Lower leg skin (tissue), 4 donors: ENCODE results near the gene BDKRB2. TPM values are rescaled to one million over a fixed set of nuclear protein-coding genes. Genes with fewer than 3 reads are reported as not detected.

Source experiments
- DNase-seq, 2 donors: peaks; one replicate each; pipeline ENCODE4 v3.0.0-alpha.2; 2019; ENCODE audit warnings: low spot score in 2 of 2
- H3K4me3 ChIP-seq: fragments of 200-600 bp; sonication (generic); 2 replicates; pipeline ENCODE4 v1.5.1; 2017; ENCODE audit warnings: mild to moderate bottlenecking, low read depth; ENCODE audit not compliant: poor library complexity, severe bottlenecking
- POLR2A ChIP-seq, 2 donors: fragments of 450-650 bp; IDR thresholded peaks; one replicate each; pipeline ENCODE4 v1.6.1; 2016 to 2017; ENCODE audit warnings: antibody characterized with exemption in 2 of 2, mild to moderate bottlenecking in 1 of 2, moderate library complexity in 1 of 2
- WGBS, 2 donors: methylation state at CpG; one replicate each; pipeline ENCODE4 v1.1.5; 2018; 5-methylcytosine and 5-hydroxymethylcytosine counted together
- intact Hi-C: fragments of 100-400 bp; cut with DNase I; formaldehyde crosslinking; loops from one replicate; pipeline ENCODE4 v1.15.0; 2023; ENCODE audit warnings: low total_unique reads
- total RNA-seq, 4 donors: library from RNA; depleted of rRNA; stranded (reverse); fragments of >200 nt; gene quantifications; one replicate each; pipeline ENCODE4 v1.1.0, GENCODE V29; 2016
- TF ChIP-seq, protein P1 (sequence below), 3 donors: fragments of 450-650 bp; IDR thresholded peaks; one replicate each; pipeline ENCODE4 v1.5.1; 2016; ENCODE audit warnings: antibody characterized with exemption in 3 of 3, mild to moderate bottlenecking in 3 of 3, moderate library complexity in 2 of 3

The BDKRB2 gene
- 10 to 100 TPM in 2 of 4 donors, 1 to 10 TPM in 2; 8.3 to 14.8 (median 9.4) TPM for total RNA-seq

DNA sequence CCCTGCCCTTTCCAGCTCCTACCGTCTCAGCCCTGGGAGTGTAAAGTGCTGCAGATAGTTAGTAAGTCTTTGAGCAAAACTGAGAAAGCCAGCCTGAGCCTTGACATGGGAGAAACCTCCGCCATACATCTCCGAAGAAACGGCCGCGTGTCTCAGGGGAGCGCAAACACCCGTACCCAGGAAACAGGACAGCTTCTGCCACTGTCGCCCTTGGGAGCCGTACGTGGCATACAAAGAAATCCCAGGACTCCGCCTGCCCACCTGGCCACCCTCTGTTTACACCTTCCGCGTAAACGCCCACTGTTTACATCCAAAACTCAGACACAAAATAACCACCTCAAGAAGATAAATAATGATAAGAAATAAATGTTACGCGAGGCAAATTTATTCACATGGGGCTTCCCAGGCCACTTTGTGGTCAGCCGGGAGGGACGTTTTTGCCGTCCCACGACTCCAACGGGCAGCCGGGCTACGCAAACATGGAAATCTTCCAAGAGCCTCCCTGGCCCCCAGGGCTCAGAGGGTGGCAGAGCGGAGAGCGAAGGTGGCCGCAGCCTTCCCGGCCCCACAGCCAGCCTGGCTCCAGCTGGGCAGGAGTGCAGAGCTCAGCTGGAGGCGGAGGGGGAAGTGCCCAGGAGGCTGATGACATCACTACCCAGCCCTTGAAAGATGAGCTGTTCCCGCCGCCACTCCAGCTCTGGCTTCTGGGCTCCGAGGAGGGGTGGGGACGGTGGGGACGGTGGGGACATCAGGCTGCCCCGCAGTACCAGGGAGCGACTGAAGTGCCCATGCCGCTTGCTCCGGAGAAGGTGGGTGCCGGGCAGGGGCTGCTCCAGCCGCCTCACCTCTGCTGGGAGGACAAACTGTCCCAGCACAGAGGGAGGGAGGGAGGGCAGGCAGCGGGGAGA is at the start of gene BDKRB2:
Gene BDKRB2, plus strand, starts transcription at position 689 of the 908 bp plus-strand sequence. CDS start 32,269 bp downstream, outside the sequence.
- H3K4me3 ChIP-seq = peak within 1 kb of the TSS; percentile 18
- DNase-seq = peak; percentile 62 to 95
- no peak for TF ChIP-seq POLR2A (IDR thresholded peaks at IDR 0.05)
- TF ChIP-seq, protein P1, sequence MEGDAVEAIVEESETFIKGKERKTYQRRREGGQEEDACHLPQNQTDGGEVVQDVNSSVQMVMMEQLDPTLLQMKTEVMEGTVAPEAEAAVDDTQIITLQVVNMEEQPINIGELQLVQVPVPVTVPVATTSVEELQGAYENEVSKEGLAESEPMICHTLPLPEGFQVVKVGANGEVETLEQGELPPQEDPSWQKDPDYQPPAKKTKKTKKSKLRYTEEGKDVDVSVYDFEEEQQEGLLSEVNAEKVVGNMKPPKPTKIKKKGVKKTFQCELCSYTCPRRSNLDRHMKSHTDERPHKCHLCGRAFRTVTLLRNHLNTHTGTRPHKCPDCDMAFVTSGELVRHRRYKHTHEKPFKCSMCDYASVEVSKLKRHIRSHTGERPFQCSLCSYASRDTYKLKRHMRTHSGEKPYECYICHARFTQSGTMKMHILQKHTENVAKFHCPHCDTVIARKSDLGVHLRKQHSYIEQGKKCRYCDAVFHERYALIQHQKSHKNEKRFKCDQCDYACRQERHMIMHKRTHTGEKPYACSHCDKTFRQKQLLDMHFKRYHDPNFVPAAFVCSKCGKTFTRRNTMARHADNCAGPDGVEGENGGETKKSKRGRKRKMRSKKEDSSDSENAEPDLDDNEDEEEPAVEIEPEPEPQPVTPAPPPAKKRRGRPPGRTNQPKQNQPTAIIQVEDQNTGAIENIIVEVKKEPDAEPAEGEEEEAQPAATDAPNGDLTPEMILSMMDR (IDR thresholded peaks at IDR 0.05) = no peak
- intact Hi-C loops = no loop called here
- 12 to 14% methylated on average over 35 to 38 of the region's 41 CpGs for WGBS, 2 donors

DNA sequence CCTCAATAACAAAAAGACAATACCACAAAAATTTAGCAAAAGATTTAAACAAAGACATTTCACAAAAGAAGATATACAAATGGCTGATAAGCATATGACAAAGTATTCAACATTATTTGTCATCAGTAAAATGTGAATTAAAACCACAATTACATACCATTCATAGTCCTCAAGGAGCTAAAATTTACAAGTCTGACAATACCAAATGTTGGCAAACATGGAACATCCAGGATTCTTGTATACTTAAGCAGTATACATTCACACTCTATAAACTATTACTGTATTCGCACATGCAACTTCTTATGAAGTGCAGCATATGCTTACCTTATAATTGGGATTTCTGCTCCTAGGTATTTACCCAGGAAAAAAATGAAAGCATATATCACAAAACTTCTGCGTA is 49.7 kb upstream of the BDKRB2 start:
- no peak for DNase-seq
- intact Hi-C loops = no loop called here
- no peak overlapping the region for H3K4me3 ChIP-seq
- TF ChIP-seq POLR2A (IDR thresholded peaks at IDR 0.05) = no peak
- TF ChIP-seq, protein P1 (IDR thresholded peaks at IDR 0.05) = no peak
- WGBS, 2 donors = 95 to 99% methylated on average over 2 of the region's 2 CpGs

DNA sequence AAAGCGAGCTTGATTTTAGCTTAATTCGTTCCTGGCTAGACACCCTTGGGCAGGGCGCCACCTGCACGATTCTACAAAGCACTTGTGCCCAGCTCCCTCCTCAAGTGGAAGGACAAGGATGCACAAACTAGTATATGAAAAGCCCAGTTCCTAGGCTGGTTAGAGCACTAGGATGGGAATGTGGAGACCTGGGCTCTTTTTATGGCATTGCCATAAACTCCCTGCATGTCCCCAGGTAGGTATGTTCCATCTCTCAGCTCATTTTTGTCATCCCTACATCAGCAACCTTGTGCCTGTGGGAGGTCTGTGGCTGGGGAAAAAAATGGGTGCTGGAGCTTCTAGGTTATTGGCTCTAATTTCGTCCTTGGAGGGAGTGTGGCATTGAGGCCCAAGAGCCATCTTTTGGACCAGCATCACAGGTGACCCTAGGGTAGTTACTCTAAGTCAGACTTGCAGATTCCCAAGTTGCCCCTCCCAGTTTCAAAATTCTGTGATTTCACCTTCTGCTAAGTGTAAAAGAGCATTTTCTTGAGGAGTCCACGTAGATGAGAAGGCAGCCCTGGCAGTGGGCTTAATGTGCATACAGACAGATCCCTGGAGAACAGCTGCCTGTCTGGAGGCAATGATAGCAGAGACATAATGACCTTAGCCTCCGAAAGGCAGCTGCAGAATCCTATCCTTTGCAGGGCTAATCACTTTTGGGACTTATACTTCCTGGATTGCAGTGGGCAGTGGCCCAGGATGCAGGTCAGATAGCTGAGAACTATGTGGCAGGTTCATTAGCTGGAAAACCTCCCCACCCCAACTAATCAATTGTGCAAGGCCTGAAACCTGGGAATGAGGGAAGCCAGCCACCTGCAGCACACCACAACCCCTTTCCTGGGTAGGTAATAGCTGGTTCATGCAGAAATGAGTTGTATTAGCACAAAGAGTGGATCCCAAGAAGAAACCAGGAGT is 47.6 kb upstream of the BDKRB2 start:
- intact Hi-C loops = no loop called here
- no peak overlapping the region for H3K4me3 ChIP-seq
- TF ChIP-seq, protein P1 (IDR thresholded peaks at IDR 0.05) = no peak
- no peak for TF ChIP-seq POLR2A (IDR thresholded peaks at IDR 0.05)
- 76 to 86% methylated on average over 7 of the region's 7 CpGs for WGBS, 2 donors
- peak in 1 of 2 donors; percentile 57 for DNase-seq

DNA sequence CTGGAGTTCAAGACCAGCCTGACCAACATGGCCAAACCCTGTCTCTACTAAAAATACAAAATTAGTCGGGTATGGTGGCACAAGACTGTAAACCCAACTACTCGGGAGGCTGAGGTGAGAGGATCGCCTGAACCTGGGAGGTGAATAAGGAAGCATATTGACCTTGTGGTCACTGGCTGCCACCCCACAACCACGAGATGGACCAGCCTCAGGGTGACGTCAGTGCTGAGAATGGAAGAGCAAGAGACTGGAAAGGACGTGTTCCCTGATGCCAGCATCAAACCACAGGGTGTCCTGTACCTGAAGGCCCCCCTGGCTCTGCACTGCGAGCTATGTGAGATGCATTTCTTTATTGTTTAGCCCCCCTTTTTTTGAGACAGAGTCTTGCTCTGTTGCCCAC is 45.9 kb upstream of the BDKRB2 start:
- DNase-seq = peak in 1 of 2 donors; percentile 49
- intact Hi-C loops = no loop called here
- no peak for TF ChIP-seq POLR2A (IDR thresholded peaks at IDR 0.05)
- TF ChIP-seq, protein P1 (IDR thresholded peaks at IDR 0.05) = no peak
- WGBS, 2 donors = 85% methylated on average over 7 of the region's 7 CpGs
- H3K4me3 ChIP-seq = no peak overlapping the region

DNA sequence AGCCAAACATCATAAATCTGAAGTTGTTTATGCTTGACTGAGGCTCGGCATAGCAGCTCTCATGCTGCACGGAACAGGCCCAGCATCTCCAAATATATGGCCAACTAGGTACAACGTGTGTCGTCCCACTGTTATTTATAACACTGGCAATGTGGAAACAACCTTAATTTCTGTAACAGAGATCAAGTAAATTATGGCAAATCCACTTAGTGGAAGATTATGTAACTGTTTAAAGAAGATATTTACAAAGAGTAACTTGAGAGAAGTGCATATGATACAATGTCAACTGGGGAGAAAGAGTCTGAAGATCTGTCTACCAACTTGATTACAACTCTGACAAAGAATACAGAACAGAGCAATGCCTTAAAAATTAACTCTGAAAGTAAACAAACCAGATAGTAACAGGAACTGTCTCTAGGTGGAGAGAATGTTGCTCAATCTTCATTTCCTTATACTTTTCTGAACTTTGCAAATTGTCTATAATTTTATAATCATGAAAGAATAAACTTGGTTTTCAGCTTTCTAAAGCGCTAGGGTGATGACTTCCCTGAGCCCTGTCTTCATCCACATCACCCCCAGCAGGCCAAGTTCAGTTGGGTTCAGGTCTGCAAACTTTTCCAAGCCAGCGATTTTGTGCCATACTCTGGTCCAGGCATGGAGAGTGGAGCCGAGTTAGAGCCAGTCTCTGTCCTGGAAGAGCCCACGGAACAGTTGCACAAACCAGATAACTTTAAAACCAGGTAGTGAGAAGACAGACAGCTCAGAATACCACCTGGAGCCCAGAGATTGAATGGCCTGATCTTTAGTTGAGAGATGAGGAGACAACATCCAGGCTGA is 44.3 kb upstream of the BDKRB2 start:
- no peak overlapping the region for H3K4me3 ChIP-seq
- intact Hi-C loops = no loop called here
- WGBS, 2 donors = 88 to 91% methylated on average over 8 of the region's 8 CpGs
- TF ChIP-seq POLR2A (IDR thresholded peaks at IDR 0.05) = no peak
- TF ChIP-seq, protein P1 (IDR thresholded peaks at IDR 0.05) = no peak
- DNase-seq = peak in 1 of 2 donors; percentile 32
